Measurements from ENCODE around the gene CTDP1.

GRCh38 chr18:79695856-79696850 lies 16.6 kb downstream of the CTDP1 start:
- no peak for TF ChIP-seq CTCF (IDR thresholded peaks at IDR 0.05)
- TF ChIP-seq POLR2A (IDR thresholded peaks at IDR 0.05): no peak

Measured in lower leg skin (tissue), 3 donors.